B cell (primary cell): ENCODE data around the gene NTSR2. TPM values are rescaled to one million over a fixed set of nuclear protein-coding genes. Genes with fewer than 3 reads are reported as not detected.

Experiments
- ATAC-seq: fragments of 200-7000 bp; cut with Tn5 transposase; one replicate; pipeline ENCODE4 v1.10.0; 2021; ENCODE audit warnings: low read depth, mild to moderate bottlenecking, moderate number of reproducible peaks, moderate library complexity
- CTCF ChIA-PET: fragments of 350-600 bp; sonication (Branson Sonifier 250); formaldehyde crosslinking; loops from one replicate; lab custom pipeline; 2021; ENCODE audit warnings: antibody characterized with exemption, inconsistent platforms; lab: Charles Lee
- POLR2A ChIA-PET: fragments of 350-600 bp; sonication (Branson Sonifier 250); formaldehyde crosslinking; loops from one replicate; lab custom pipeline; 2021; ENCODE audit warnings: antibody characterized with exemption; lab: Charles Lee
- DNase-seq: peaks from one replicate; pipeline ENCODE4 v3.0.0; 2013
- H2AFZ ChIP-seq: 2 replicates; pipeline ENCODE4 v1.6.1; 2012; ENCODE audit warnings: mild to moderate bottlenecking, low read depth, low read length; ENCODE audit not compliant: insufficient read depth, poor library complexity, severe bottlenecking
- H3K27ac ChIP-seq, 2 donors: 1 replicate in 1 of 2; 2 replicates in 1 of 2; pipeline ENCODE4 v1.5.1; 2012 to 2013; ENCODE audit warnings: low read length in 2 of 2, mild to moderate bottlenecking in 2 of 2, moderate library complexity in 1 of 2
- H3K27me3 ChIP-seq, 4 experiments: fragments of 200-600 bp in 1 of 4; sonication (generic) in 1 of 4; replicated peaks in 1 of 4; 1 replicate in 2 of 4; 2 replicates in 2 of 4; pipeline versions ENCODE4 v1.6.1 to v1.7.0; 2013 to 2016; ENCODE audit warnings: low read length in 3 of 4, mild to moderate bottlenecking in 2 of 4, mixed read lengths in 1 of 4, moderate library complexity in 1 of 4; ENCODE audit not compliant: insufficient read depth in 4 of 4, control insufficient read depth in 3 of 4; ENCODE audit errors: control extremely low read depth in 1 of 4
- H3K36me3 ChIP-seq, 2 experiments: replicated peaks in 1 of 2; 1 replicate in 1 of 2; 2 replicates in 1 of 2; pipeline versions ENCODE4 v1.6.1 to v1.7.1; 2013; ENCODE audit warnings: low read length in 1 of 2; ENCODE audit not compliant: insufficient read depth in 2 of 2, control insufficient read depth in 1 of 2; ENCODE audit errors: control extremely low read depth in 1 of 2, extremely low read depth in 1 of 2
- H3K4me1 ChIP-seq, 2 donors: fragments of 200-600 bp in 1 of 2; sonication (generic) in 1 of 2; 1 replicate in 1 of 2; 2 replicates in 1 of 2; pipeline versions ENCODE4 v1.5.1 to v1.6.1; 2013 to 2017; ENCODE audit warnings: low read length in 2 of 2; ENCODE audit not compliant: control insufficient read depth in 2 of 2, insufficient read depth in 2 of 2
- H3K4me2 ChIP-seq: replicated peaks from 2 replicates; pipeline ENCODE3; 2012; ENCODE audit warnings: mild to moderate bottlenecking, low read depth, low read length; ENCODE audit not compliant: poor library complexity, severe bottlenecking
- H3K4me3 ChIP-seq, 5 experiments: fragments of 200-600 bp in 1 of 5; sonication (generic) in 1 of 5; 1 replicate in 3 of 5; 2 replicates in 2 of 5; pipeline versions ENCODE4 v1.5.1 to v1.7.0; 2011 to 2016; ENCODE audit warnings: low read length in 4 of 5, mild to moderate bottlenecking in 4 of 5, low read depth in 2 of 5, control low read depth in 1 of 5, moderate library complexity in 1 of 5; ENCODE audit not compliant: insufficient read depth in 1 of 5; ENCODE audit errors: control extremely low read depth in 1 of 5, extremely low read depth in 1 of 5
- H3K79me2 ChIP-seq: fragments of 200-600 bp; sonication (generic); one replicate; pipeline ENCODE4 v1.6.0; 2016; ENCODE audit warnings: low read length; ENCODE audit not compliant: control insufficient read depth, insufficient read depth
- H3K9ac ChIP-seq: fragments of 200-600 bp; sonication (generic); 2 replicates; pipeline ENCODE4 v1.6.1; 2017; ENCODE audit warnings: mild to moderate bottlenecking, low read length, moderate library complexity
- H3K9me3 ChIP-seq, 3 donors: one replicate each; pipeline versions ENCODE4 v1.6.1 to v1.7.1; 2013; ENCODE audit warnings: low read length in 2 of 3; ENCODE audit not compliant: control insufficient read depth in 2 of 3, insufficient read depth in 1 of 3; ENCODE audit errors: control extremely low read depth in 1 of 3
- H4K20me1 ChIP-seq: 2 replicates; pipeline ENCODE4 v1.6.0; 2012; ENCODE audit warnings: mild to moderate bottlenecking, low read length; ENCODE audit not compliant: insufficient read depth, control insufficient read depth, poor library complexity, severe bottlenecking
- H3K27ac Mint-ChIP-seq: one replicate; pipeline ENCODE4 v1.8.0; 2021; ENCODE audit warnings: mixed read lengths
- H3K27me3 Mint-ChIP-seq: one replicate; pipeline ENCODE4 v1.8.0; 2021; ENCODE audit warnings: mixed read lengths
- H3K4me1 Mint-ChIP-seq: one replicate; pipeline ENCODE4 v1.8.0; 2021; ENCODE audit warnings: mixed read lengths
- H3K4me3 Mint-ChIP-seq: one replicate; pipeline ENCODE4 v1.8.0; 2021; ENCODE audit warnings: mixed read lengths
- H3K9me3 Mint-ChIP-seq: one replicate; pipeline ENCODE4 v1.8.0; 2022; ENCODE audit warnings: mixed read lengths; ENCODE audit not compliant: insufficient read depth
- EZH2 ChIP-seq: IDR thresholded peaks from 2 replicates; pipeline ENCODE4 v1.6.1; 2012; ENCODE audit warnings: borderline replicate concordance, low read depth, mild to moderate bottlenecking, moderate library complexity, low read length; ENCODE audit not compliant: insufficient read depth, poor library complexity, severe bottlenecking
- WGBS: methylation state at CpG from one replicate; pipeline ENCODE4 v1.1.5; 2013; ENCODE audit warnings: missing lambda C conversion rate; ENCODE audit not compliant: insufficient coverage; 5-methylcytosine and 5-hydroxymethylcytosine counted together
- intact Hi-C: fragments of 100-400 bp; cut with micrococcal nuclease; formaldehyde crosslinking; loops from one replicate; pipeline ENCODE4 v1.10.0; 2022
- polyA plus RNA-seq: library from polyadenylated mRNA; depleted of rRNA; stranded (reverse); fragments of >200 nt; gene quantifications from 2 replicates; pipeline ENCODE4 v1.2.3, GENCODE V29; 2012
- total RNA-seq, 2 donors: library from RNA; stranded (reverse); fragments of 120-200 nt in 1 of 2; gene quantifications; 1 replicate in 1 of 2; 2 replicates in 1 of 2; pipeline versions ENCODE4 v1.2.3 to v1.2.4, GENCODE V29; 2013 to 2022
- TF ChIP-seq, protein P1 (sequence below): fragments of 200-600 bp; IDR thresholded peaks from one replicate; pipeline ENCODE4 v1.8.0; 2022; ENCODE audit warnings: antibody characterized with exemption, mild to moderate bottlenecking

NTSR2 gene
- total and polyA plus RNA-seq, 2 donors (not counting 1 experiment from before 2014, with no cell fraction given): not detected

DNA sequence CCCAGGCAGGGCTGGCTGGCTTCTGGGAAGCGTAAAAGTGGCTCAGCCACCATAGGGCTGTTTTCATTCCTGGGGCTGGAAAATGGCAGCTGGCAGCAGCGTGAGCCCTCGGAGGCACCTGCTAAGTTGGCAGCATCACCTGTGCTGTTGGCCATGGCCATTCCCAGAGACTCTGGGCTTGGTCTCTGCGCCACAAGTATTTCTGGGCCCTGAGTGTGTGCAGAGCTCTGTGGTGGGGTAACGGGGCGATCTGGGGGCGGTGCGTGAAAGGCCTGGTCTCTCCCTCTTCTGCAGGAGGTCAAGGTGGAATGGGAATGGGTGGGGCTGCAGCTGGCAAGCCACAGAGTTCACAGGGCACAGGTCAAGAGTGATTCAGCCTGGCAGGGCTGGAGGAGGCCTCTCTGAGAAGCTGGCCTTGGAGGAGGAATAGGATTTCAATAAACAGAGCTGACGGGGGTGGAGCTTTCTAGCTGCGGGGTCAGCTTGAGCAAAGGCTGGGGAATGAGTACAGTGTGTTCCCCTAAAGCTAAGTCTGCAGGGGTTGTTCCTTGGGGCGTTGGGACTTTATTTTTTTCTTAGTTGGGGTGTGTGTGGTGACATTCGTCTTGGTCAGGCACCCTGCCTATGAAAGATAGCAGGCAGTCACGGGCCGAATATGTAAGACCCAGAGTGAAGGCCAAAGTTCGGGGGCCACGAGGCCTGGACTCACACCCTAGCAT is 10.3 kb upstream of the NTSR2 start:
- H3K4me2 ChIP-seq: no peak overlapping the region
- CTCF ChIA-PET: interaction anchor here (1.1 to 1.6 kb wide), 3 partner anchors 9 to 100 kb away, joined by 3 to 6 read pairs (median 5); no protein-coding TSS in a partner anchor
- 91% methylated on average over 12 of the region's 16 CpGs for WGBS
- Mint-ChIP-seq H3K4me1 (no peaks in the 10 kb centered on the region), H3K9me3 (no peaks in the 10 kb centered on the region), H3K4me3 (no peak overlapping the region), H3K27ac (no peak overlapping the region), H3K27me3 (peaks cover 45% of the 10 kb centered on the region)
- no peak overlapping the region for H3K4me3 ChIP-seq
- H3K36me3 ChIP-seq: no peaks in the 10 kb centered on the region
- no peaks in the 10 kb centered on the region for H3K79me2 ChIP-seq
- H3K9ac ChIP-seq: no peak overlapping the region
- ATAC-seq (no peak), DNase-seq (no peak)
- peaks cover 0 to 33% (median 0%) of the 10 kb centered on the region in 4 experiments for H3K27me3 ChIP-seq
- POLR2A ChIA-PET: interaction anchor here (0.5 kb wide), 1 partner anchor 920 kb away, joined by 3 read pairs; no protein-coding TSS in a partner anchor
- peaks cover 0 to 18% (median 0%) of the 10 kb centered on the region in 3 donors for H3K9me3 ChIP-seq
- TF ChIP-seq, protein P1, sequence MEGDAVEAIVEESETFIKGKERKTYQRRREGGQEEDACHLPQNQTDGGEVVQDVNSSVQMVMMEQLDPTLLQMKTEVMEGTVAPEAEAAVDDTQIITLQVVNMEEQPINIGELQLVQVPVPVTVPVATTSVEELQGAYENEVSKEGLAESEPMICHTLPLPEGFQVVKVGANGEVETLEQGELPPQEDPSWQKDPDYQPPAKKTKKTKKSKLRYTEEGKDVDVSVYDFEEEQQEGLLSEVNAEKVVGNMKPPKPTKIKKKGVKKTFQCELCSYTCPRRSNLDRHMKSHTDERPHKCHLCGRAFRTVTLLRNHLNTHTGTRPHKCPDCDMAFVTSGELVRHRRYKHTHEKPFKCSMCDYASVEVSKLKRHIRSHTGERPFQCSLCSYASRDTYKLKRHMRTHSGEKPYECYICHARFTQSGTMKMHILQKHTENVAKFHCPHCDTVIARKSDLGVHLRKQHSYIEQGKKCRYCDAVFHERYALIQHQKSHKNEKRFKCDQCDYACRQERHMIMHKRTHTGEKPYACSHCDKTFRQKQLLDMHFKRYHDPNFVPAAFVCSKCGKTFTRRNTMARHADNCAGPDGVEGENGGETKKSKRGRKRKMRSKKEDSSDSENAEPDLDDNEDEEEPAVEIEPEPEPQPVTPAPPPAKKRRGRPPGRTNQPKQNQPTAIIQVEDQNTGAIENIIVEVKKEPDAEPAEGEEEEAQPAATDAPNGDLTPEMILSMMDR: no peak
- TF ChIP-seq EZH2: no peak
- no peaks in the 10 kb centered on the region for H3K4me1 ChIP-seq
- H4K20me1 ChIP-seq: no peaks in the 10 kb centered on the region
- no peak overlapping the region for H2AFZ ChIP-seq
- no peak overlapping the region for H3K27ac ChIP-seq
- intact Hi-C loops: no loop called here
